Pons (tissue), 1 donor: Measurements from ENCODE around the gene ZNF419.

ENCODE experiments used
- DNase-seq: peaks from one replicate; pipeline ENCODE4 v3.0.0-alpha.2; 2016; ENCODE audit warnings: low spot score

ZNF419 gene

DNA sequence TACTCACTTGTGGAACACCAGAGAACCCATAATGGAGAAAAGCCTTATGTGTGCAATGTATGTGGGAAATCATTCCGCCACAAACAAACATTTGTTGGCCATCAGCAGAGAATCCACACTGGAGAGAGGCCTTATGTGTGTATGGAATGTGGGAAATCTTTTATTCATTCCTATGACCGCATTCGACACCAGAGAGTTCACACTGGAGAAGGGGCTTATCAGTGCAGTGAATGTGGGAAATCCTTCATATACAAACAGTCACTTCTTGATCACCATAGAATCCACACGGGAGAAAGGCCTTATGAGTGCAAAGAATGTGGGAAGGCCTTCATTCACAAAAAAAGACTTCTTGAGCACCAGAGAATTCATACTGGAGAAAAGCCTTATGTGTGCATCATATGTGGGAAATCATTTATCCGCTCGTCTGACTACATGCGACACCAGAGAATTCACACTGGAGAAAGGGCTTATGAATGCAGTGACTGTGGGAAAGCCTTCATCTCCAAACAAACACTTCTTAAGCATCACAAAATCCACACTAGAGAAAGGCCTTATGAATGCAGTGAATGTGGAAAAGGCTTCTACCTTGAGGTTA is 50.5 kb downstream of the ZNF419 start:
- DNase-seq, result no peak
